ENCODE measurements around the gene CRYL1.

The CRYL1 gene

GRCh38 chr13:20362484-20363041 is 163.1 kb downstream of the CRYL1 start:
- DNase-seq, result no peak

GRCh38 chr13:20360835-20361412 is 164.7 kb downstream of the CRYL1 start:
- DNase-seq, result peak; percentile 71

GRCh38 chr13:20360041-20360491 is 165.6 kb downstream of the CRYL1 start:
- peak; percentile 77 for DNase-seq

GRCh38 chr13:20359335-20359734 is 166.3 kb downstream of the CRYL1 start:
- DNase-seq, result peak; percentile 99

- no peak for DNase-seq
These were observed 167.6 kb downstream of the CRYL1 start for GRCh38 chr13:20358022-20358421.

- peak; percentile 75 for DNase-seq
These were observed 169.2 kb downstream of the CRYL1 start for GRCh38 chr13:20356444-20356843.

GRCh38 chr13:20354722-20355121 is 170.9 kb downstream of the CRYL1 start:
- DNase-seq, result no peak

GRCh38 chr13:20353973-20354372 is 171.7 kb downstream of the CRYL1 start:
- DNase-seq, result peak; percentile 65

Data from fibroblast of skin of right quadriceps (primary cell).